COLO829 (cell line): ENCODE measurements around the gene TFEB.
"Not testable (repeated sequence)": the region's sequence is repeated elsewhere in the genome, so short reads cannot be mapped to it uniquely, and the experiment has no call there.

Experiments
- DNase-seq: peaks from one replicate; pipeline ENCODE4 v3.0.0; 2012; ENCODE audit warnings: low spot score

TFEB gene

DNA sequence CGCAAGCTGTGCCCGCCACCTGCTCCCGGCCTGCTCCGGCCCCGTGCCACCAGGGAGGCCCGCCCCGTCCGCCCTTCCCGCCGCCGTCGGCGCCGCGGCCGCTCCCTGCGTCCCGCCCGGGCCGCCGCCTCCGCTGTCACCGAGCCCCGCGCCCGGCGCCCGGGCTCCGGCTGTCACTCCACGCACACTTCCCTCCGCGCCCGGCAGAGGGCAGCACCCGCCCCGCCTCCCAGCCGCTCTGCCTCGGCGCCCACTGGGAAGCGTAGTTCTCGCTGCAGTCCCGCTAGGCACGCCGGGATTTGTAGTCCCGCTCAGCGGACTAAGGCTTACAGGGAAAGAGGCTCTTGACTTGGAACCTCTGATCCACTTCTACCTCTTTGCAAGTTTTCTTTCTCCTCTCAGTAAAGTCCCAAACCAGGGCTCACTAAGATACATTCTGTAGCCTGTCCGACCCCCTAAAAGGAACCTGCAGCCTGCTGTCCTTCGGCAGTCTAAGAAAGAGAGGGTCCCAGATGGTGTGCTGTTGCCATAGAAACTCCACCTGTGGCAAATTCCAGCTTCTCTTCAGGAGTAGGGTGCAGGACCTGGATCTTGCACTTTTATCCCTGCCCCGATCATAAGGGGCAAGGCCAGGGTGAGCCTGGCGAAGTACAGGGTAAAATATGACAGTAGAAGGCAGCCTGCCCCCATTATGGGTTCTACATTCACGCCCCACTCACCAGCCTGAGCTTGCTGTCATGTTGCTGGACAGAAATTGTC is at the start of gene TFEB:
TFEB (minus strand) TSS at position 182 of the 759 bp plus-strand sequence. CDS start 44,395 bp downstream, outside the sequence.
- DNase-seq = peak; percentile 97

DNA sequence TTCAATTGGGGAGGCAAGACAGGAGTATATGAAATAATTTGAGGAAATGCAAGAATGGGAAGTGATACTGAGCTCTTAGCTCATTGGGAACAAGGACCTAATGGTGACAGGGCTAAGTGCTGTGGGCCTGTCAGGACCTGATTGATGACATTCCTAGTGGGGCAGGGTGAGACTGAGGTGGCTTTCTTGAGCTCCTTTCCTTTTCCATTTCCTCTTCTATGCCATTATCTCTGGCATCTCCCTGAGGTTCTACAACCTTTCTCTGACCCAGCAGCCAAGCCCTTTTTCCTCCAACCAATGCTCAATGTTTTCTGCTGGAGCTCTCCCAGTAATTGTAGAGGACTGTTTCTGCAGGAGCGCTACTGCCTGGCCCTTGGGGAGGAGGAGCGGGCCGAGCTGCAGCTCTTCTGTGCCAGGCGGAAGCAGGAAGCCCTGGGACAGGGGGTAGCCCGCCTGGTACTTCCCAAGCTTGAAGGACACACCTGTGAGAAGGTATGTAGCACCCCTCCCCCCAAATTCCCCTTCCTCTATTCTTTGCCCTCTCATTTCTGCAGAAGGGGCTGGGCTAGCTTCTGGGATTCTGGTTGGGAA is 49.3 kb upstream of the TFEB start:
- no peak for DNase-seq

DNA sequence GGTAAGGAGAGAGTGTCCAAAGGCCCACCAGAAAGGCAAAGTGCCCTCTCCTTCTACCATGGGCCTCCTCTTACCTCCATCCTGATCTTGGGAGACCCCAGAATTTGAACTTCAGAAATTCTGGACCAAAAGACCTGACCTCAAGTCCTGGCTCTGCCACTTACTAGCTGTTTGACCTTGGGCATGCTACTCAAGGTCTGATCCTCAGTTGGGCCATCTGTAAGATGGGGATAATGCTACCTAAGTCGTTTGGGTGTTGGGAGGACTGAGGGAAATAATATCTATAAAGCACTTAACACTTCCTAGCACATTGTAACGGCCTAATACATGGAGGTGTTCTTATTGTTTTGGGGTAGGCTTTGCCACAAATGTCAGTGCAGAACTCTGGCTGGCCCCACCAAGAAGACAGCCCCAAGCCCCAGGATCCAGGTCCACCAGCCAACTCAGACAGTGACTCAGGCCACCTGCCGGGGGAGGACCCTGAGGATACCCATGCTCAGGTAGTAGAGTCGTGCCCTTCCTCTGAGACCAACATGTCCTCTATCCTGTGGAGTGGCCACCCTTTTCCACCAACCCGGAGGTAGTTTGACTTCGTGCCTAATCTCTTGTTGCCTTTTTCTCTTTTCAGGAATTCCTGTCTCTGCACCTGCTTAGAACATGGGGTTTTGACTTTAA is 47.8 kb upstream of the TFEB start:
- no peak for DNase-seq

DNA sequence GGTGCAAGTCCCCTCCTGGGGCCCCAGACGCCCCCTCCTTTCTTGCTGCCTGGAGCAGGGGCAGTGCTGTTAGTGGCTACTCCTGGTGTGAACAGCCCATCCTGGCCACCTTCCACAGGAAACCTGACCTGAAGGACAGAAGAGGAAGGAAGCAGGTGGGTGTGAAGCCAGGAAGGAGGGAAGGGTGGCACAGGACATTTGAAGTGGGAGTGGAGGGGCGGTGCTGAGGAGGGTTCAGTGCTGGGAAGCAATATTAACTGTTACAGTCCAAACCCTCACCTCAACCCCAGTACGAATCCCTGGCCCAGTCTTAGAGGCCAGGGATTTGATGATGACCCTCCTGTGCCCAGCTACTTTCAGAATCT is 45.9 kb upstream of the TFEB start:
- no peak for DNase-seq

DNA sequence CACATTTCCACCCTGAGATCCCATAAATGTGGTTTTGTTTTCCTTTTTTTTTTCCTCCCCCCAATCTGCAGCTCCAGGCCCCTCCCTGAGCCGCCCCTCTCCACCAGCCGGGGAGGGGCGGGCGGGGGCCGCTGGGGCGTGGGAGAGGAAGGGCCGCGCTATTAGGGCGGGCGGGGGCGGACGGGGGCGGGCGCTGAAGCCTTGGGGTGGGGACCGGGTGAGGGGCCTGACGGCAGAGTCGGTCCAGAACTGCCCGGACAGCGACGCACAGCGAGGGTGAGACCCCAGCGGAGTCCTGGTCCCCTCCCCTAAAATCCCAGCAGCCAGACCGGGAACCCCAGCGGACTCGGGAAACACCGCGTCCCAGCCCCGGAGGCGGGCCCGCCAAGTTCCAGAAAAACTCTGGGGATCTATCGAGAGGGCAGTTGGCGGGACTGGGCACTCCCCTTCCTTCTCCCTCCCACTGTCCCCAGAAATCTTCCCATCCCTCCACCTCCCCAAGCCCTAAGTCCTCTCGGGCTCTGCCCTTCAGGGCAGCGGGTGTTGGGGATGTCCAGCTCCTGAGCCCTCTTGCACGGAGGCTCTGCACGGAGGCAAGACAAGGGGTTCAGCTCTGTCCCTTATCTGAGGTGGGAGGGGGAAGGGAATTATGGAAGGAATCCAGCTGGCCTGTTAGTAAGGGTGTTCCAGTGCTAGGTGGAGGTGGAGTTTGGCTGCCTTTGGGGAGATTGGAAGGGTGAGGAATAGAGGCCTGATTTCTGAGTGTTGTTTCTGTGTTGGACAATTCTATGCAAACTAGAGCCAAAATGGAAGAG is 45.4 kb upstream of the TFEB start, which contains the start of gene PRICKLE4:
PRICKLE4 (plus strand) TSS at position 232 of the 815 bp plus-strand sequence. CDS start 2,692 bp downstream, outside the sequence.
- DNase-seq = no peak

DNA sequence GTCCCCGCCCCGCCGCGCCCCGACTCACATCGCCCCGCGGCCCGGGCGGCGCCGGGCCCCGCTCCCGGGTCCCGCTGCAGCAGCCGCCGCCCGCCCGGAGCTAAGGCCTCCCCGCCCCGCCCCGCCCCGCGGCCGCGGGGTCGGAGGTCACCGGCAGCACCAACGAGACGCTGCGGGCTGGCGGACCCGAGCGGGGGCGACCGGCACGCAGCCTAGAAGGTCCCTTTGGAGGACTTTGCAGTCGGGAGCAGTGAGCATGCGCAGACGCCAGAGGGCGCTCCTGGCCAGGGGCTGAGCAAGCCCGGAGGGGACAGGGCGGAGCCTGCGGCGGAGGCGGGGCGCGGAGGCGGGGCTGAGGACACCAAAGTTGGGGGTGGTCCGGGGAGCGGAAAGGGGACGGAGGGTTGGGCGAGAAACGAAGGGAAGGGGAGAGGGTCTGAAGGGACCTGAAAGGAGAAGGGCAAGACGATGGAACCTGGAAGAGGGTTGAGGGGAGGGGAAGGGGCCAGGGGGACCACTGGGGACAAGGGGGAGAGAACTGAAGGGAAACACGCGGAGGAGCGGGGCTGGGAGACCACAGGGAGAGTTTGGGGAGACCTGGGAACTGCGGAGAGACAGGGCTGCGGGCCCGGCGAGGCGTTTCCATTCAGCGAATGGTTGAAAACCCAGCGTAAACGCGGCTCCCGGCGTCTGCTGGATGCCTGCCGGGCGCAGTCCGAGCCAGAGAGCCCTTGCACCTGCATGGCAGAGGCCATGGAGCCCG is 44.6 kb upstream of the TFEB start, which contains the start of gene FRS3:
FRS3 (minus strand) TSS at position 113 of the 763 bp plus-strand sequence. CDS start 2,913 bp downstream, outside the sequence.
- peak; percentile 97 for DNase-seq

DNA sequence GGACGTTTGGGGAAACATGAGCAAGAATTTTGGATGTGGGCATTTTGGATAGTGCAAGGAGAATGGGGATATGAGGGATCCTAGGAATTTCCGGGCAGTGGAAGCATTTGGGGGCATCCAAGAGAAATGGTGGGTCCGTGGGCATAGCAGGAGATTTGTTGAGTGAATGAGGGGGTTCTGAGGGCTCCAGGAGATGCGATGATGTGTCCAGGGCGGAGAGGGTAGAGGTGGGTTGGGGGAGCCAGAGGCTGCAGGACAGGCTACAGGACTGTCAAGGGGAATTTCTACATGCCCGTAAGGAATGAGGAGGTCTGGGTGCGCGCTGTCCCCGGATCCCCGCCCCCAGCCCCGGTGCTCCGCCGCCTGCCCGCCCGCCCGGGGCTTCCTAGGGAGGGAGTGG is 43.9 kb upstream of the TFEB start:
- no peak for DNase-seq

DNA sequence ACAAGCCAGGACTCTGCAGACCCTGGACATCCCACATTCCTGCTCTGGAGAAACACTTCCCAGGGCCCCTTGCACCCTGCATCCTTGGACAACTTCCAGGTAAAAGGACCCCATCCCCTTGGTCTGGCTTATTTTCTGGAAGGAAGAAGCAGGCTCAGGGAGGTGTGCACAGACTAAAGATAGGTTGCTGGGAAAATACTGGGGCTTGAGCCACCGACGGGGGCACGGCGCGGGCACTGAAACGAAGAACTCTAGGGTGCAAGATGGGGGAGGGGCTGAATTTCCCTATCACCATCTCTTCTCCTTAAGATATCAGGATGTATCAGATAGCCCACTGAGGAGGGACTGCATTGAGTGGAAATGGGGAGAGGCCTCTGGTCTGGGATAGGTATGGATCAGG is 43.5 kb upstream of the TFEB start:
- DNase-seq = no peak

DNA sequence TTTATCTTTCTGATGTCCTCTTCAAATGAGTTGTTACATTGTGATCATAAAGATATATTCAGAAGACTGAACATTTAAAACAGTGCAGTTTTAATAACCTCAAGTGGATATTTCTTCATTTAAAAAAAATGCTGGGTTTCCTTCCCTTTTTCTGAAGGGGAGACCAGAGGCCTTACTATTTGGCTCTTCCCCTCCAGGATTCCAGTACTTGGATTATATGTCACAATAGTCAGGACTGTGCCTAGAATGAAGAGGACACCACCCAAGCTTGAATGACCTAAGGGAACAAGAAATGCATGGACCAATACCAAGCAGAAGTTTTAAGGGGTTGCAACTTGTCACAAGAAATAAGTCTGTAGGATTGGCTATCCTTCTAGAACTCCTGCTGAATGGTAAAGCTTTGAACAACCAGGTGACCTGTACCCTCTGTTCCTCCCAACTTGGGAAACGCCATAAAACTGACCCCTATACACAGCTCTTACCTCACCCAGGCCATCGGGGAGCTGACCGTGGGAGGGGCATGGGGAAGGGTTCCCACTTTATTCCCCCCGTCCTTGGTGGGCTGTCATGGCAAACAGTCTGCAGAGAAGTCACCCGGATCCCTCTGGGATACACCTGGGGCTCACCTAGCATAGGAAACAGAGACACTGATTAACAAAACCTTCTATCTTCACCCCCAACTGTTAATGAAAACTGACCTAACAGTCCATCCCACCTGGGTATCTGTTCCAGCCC is 42.3 kb upstream of the TFEB start:
- DNase-seq = no peak

DNA sequence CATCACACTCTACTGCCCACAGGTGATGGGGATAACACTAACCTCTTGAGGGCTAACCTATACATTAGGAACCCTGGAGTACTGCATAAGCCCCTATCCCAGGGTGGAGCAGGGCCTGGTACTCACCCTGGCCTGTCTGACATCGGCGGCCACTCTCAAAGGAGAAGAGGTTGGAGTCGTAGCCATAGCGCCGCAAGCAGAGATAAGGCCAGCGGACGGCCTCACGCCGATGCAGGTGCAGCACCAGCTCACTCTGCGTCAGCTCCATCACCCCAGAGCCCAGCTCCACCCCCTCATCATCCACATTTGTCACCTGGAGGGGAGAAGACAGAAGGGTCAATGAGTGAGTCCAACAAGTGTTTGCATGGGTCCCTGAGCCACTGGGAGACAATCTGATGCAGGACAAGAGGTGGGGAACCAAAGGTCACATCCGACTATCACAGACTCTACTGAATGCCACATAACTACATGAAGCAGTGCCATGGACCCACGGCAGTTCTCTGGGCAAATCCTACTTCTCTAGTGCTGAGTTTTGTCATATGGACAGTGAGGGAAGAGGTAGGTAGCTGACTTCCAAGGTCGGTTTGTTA is 40.0 kb upstream of the TFEB start:
- no peak for DNase-seq

DNA sequence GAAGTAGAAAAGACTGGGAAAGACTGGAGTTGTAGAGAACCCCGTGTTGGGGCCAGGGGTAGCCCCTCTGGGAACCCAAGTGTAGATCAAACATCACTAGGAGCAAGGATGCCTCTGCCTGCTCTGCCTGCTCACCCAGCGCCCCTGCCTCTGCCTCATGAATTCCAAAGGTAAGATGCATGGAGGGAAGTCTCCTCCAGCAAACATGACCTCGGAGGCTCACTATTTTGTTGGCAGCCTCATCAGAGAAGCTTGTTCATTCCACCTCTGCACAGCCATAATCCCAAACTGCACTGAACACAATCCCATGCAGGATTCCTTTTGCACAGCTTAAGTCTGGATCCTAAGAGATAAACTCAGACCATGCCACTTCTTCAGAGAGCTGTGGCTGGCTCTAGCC is 39.4 kb upstream of the TFEB start:
- DNase-seq = no peak

DNA sequence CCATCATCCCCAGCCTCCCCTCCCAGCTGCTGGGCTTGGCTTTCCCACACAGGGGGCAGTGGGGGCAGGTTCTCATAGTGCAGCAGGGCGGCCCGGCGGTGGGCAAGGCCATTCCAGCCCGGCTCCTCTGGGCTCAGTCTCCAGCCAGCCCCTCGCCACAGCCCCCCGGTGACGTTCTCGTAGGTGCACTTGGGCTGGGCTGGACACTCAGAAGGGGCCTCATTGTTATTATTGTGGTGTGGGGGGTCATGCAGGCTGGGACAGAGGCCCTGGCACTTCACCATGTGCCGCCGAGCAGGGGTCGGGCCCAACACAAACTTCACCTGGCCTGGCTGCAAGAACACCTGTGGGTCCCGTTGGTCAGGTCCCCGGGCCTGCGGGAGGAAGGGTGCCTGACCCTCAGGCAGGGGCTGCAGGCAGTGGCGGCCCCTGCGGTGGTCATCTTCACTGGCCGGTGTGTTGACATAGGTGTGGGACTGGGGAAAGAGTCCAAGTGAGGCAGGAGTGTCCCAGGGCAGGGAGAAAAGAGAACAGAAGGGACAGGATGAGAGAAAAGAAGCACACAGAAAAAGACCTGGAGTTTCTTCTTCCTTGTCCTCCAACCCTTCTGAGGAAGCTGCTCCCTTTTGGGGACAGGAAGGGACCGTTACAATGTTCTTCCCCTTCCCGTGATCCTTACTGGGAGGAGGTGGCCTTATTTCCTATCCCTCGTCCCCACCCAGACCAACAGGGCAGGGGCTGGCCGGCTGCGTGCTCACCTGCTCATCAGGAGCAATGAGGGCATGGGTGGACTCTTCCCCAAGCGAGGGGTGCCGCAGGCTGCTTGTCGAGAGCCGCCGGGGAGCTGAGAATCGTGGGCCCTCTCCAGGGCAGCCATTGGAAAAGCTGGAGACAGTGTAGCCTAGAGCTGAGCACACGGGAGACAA is 35.9 kb upstream of the TFEB start:
- DNase-seq = no peak

DNA sequence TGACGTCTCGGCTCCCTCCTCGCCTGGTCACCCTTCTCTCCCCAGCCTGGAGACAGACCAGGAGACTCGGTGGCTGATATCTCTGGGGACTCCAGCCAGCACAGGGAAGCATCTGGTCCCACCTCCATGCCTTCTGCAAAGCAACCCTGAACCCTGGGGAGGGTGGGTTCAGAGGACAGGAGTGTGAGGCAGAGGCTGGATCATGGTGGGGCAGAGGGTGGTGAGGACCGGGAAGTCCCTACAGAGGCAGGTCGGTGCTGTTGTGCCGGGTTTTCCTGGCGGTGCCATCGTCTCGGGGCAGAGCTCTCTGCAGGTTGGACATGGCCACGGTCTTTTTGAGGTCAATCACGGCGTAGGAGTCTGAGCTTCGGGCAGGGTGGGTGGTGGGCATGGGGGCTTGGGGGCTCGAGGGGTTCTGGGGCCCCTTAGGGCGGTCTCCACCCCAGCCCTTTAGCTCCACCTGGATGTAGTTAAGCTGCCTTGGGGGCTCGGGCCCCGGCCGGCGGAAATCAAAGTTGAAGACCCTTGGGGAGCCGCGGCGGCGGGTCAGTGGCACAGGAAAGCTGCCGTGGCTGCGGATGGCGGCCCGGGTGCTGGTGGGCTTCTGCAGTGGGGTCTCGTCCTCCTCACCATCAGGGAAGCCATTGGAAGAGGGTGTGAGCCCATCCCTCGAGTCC is 35.1 kb upstream of the TFEB start:
- DNase-seq = no peak

DNA sequence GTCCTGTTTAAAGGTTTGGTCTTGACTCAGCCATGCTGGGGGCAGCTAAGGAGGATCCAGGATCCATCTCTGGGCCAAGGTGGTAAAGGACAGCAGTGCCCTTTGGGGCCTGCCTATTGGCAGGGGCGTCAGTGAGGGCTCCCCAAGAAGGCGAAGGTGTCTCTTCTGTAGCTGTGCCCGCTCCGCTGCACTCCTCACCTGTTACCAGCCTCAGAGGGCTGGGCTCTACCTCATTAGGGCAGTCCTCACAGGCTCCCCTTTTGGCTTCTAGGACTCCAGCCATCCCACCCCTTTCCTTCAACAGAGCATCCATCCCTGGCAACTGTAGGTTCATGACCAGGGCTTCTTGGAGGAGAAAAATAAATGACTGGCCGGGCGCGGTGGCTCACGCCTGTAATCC is 34.0 kb upstream of the TFEB start:
- no peak for DNase-seq

DNA sequence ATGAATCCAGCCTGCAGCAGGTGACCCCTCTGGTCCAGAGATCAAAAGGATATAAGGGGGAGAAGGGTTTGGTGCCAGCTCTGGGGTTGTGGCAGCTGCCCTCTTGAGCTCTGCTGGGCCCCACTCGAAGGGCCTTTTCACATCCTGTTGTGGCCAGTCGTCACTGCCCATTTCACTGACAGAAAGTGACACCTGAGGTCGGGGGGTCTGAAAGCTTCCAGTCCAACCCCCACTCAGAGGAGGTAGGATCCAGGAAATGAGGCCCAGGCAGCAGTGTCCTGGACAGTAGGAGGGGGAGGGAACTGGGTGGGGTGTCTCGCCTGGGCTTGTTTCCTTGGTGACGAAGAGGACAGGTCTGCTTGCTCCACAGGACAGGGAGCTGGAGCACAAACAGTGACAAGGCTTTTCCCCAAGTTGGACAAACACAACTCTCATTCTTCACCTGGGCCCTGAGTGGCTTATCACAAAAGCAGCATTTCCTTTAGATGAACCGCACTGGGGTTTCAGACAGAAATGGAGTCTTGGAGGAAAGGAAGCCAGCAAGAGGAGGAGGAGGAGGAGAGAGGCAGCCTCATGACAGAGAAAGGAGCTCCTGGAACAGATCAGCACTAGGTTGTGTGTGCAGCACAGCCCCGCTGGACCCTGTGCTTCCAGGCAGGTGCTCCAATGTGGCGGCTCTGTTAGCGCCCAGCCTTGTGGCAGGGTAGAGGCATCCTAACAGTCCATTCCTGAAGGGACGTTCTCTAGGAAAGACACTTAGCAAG is 33.3 kb upstream of the TFEB start:
- DNase-seq = no peak

DNA sequence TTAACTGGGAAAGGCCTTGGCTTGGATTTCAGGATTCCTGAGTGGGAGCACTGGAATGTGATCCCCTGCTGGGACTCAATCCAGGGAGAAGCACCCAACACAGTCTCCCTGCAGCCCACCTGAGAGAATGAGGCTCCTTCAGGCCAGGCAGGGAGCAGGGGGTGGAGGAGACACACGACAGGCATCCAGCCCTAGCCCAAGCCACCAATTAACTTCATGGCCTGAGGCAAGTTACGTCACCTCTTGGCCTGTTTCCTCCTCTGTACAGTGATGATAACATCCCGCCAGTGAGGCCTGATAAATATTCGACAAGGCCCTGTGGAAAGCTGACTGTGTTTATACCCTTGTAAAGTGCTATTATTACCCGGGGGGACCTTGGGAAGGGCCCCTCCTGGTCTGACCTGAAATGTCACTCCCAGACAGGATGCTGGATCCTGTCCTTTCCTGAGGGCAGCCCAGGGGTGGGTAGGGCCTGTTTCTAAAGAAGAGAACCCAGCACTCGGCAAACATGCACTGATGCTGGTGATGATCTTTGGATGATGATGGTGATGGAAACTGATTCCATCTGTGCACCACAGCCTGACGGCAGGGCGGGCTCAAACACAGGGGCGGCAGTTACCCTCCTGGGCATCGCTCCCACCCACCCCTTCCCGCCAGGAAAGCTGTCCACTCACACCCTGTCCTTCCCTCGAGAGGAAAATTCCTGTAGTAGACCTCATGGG is 31.9 kb upstream of the TFEB start:
- DNase-seq = peak; percentile 62

DNA sequence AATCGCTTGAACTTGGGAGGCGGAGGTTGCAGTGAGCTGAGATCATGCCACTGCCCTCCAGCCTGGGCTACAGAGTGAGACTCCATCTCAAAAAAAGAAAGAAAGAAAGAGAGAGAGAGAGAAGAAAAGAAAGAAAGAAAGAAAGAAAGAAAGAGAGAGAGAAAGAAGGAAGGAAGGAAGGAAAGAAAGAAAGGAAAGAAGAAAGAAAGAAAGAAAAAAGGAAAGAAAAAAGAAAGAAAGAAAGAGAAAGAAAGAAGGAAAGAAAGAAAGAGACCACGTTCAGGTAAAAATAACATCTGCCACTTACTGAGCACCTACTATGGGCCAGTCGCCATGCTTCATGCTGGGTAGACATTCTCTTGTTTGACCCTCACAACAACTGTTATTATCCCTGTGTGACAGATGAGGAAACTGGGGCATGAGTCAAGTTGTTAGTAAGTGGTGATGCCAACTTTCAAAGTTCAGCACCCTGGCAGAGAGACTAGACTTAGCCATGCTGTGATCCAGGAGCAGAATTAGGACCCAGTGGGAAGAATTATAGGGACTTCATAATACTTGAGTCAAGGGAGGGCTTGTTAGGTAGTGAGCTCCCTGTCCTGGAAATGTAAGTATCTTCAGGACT is 30.7 kb upstream of the TFEB start:
- DNase-seq = not testable (repeated sequence)
